ENCODE results near the gene ATF4. TPM values are rescaled to one million over a fixed set of nuclear protein-coding genes. Genes with fewer than 3 reads are reported as not detected.
A peak's percentile ranks its signal among the peaks of the same experiment; 100 is the strongest.

The ATF4 gene
- total RNA-seq = 100 to 1,000 TPM; 192 to 228 TPM
- polyA plus RNA-seq (ENCODE audit: insufficient read depth, low read depth, low replicate concordance) = 227 TPM
- long read RNA-seq, donor 1, transcript ATF4-201 (2 exons, 2,019 nt) = minor isoform, 25 of 179 reads
- long read RNA-seq, donor 1, transcript ATF4-202 (3 exons, 1,419 nt) = major isoform, 78 of 179 reads
- long read RNA-seq, donor 1, partial matches to known transcripts = 76 of 179 reads
- long read RNA-seq, donor 1, other reads (novel, unspliced or antisense) = 0 of 179 reads
- long read RNA-seq, donor 2, transcript ATF4-202 (3 exons, 1,419 nt) = major isoform, 34 of 94 reads
- long read RNA-seq, donor 2, transcript ATF4-201 (2 exons, 2,019 nt) = minor isoform, 25 of 94 reads
- long read RNA-seq, donor 2, partial matches to known transcripts = 35 of 94 reads
- long read RNA-seq, donor 2, other reads (novel, unspliced or antisense) = 0 of 94 reads

GRCh38 chr22:39520226-39521105 lies at the start of gene ATF4:
Gene ATF4 (plus strand): TSS chr22:39520562. CDS start chr22:39521446, 884 bp downstream.
- peak; percentile 77 for TF ChIP-seq POLR2A (IDR thresholded peaks at IDR 0.05)
- TF ChIP-seq CTCF (IDR thresholded peaks at IDR 0.05) = peak in 1 of 3 experiments; percentile 3
- Histone ChIP-seq H3K4me1 (peaks cover 47% of the 10 kb centered on the region), H3K27ac (peak within 1 kb of the TSS; percentile 98 to 99), H3K36me3 (ENCODE audit: low read depth, missing control alignments) (no peaks in the 10 kb centered on the region), H3K27me3 (no peaks in the 10 kb centered on the region), H3K4me3 (peak within 1 kb of the TSS; percentile 95 to 99), H3K9me3 (no peaks in the 10 kb centered on the region)
- DNase-seq = peak; percentile 97
- 1% methylated on average over 23 to 86 of the region's 86 CpGs for WGBS, 2 donors
- intact Hi-C loops (cut with DNase I; ENCODE audit: low total_unique reads) = loop anchor here (10.0 kb wide), 2 partner anchors 206 to 346 kb away; partner anchors contain the start of gene RPL3

GRCh38 chr22:39471381-39472141 lies 48.8 kb upstream of the ATF4 start:
- H3K4me3 ChIP-seq = no peak overlapping the region
- peaks cover 73% of the 10 kb centered on the region for H3K4me1 ChIP-seq
- H3K27ac ChIP-seq = peak overlapping the region; percentile 45 to 72
- H3K36me3 ChIP-seq (ENCODE audit: low read depth, missing control alignments) = no peaks in the 10 kb centered on the region
- TF ChIP-seq POLR2A (IDR thresholded peaks at IDR 0.05) (no peak), CTCF (IDR thresholded peaks at IDR 0.05) (no peak)
- no peaks in the 10 kb centered on the region for H3K9me3 ChIP-seq
- no peak for DNase-seq
- 39 to 49% methylated on average over 11 to 13 of the region's 13 CpGs for WGBS, 2 donors
- intact Hi-C loops (cut with DNase I; ENCODE audit: low total_unique reads) = no loop called here
- no peaks in the 10 kb centered on the region for H3K27me3 ChIP-seq

- Histone ChIP-seq H3K4me3 (no peak overlapping the region), H3K27me3 (no peaks in the 10 kb centered on the region), H3K9me3 (no peaks in the 10 kb centered on the region), H3K4me1 (peaks cover 66% of the 10 kb centered on the region), H3K27ac (peak overlapping the region in 1 of 2 donors; percentile 45), H3K36me3 (ENCODE audit: low read depth, missing control alignments) (no peaks in the 10 kb centered on the region)
- DNase-seq = peak; percentile 43
- intact Hi-C loops (cut with DNase I; ENCODE audit: low total_unique reads) = no loop called here
- WGBS, 2 donors = 62 to 72% methylated on average over 15 to 19 of the region's 19 CpGs
- TF ChIP-seq CTCF (IDR thresholded peaks at IDR 0.05) = no peak
- TF ChIP-seq POLR2A (IDR thresholded peaks at IDR 0.05) = no peak
Measured at GRCh38 chr22:39472570-39473556, 47.5 kb upstream of the ATF4 start.

GRCh38 chr22:39473851-39474250 lies 46.5 kb upstream of the ATF4 start:
- peak overlapping the region in 1 of 2 donors; percentile 3 for H3K27ac ChIP-seq

More at GRCh38 chr22:39473851-39474250, 46.5 kb upstream of the ATF4 start:
- H3K4me1 ChIP-seq = peaks cover 66% of the 10 kb centered on the region
- H3K36me3 ChIP-seq (ENCODE audit: low read depth, missing control alignments) = no peaks in the 10 kb centered on the region
- no peaks in the 10 kb centered on the region for H3K27me3 ChIP-seq
- H3K9me3 ChIP-seq = no peaks in the 10 kb centered on the region
- TF ChIP-seq CTCF (IDR thresholded peaks at IDR 0.05) = no peak
- no peak for TF ChIP-seq POLR2A (IDR thresholded peaks at IDR 0.05)
- WGBS, 2 donors = 80 to 90% methylated on average over 4 to 5 of the region's 5 CpGs
- no peak overlapping the region for H3K4me3 ChIP-seq
- DNase-seq = no peak
- intact Hi-C loops (cut with DNase I; ENCODE audit: low total_unique reads) = no loop called here

Measured in testis (tissue), 5 donors.